ENCODE measurements around the gene PPP2R5A. TPM values are rescaled to one million over a fixed set of nuclear protein-coding genes. Genes with fewer than 3 reads are reported as not detected.

Gene PPP2R5A
- total RNA-seq, 1 experiment from 2014 or later = 22.0 TPM

DNA sequence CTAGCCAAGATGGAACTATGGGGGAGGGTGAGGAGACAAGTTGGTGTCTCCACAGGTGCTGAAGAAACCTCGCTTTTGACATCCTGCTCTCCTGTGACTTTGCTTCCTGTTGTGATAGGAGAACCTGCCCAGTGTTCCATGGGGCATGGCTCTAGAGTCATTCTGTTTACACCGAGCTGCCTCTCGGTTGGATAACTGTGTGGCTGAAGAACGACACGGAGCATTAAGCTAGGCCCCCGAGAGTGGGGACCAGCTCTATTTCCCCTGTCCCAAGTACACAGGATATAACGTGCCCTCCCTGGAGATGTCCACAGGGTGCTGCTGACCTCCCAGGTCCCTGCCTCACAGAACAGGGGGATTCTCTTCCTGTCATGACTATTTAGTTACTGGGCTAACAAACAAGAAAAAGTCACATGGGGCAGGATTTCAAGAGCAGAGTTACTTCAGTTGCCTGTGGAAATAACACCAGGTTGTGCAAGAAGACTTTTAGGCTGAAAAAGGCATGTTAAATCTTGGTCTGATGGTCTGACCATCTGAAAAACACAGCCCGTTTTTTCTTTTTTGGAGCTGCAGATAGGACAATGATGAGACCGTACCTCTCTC is 29.4 kb upstream of the PPP2R5A start:
- no peak overlapping the region for H3K4me2 ChIP-seq (ENCODE audit: insufficient read depth, insufficient read length, low read length)
- H2BK5ac ChIP-seq (ENCODE audit: insufficient read length, low read length) = no peak overlapping the region
- H3K23ac ChIP-seq (ENCODE audit: insufficient read length, low read depth, low read length) = no peak overlapping the region
- DNase-seq = no peak
- H3K9me3 Mint-ChIP-seq = no peaks in the 10 kb centered on the region
- no peak overlapping the region for H3K27ac ChIP-seq (ENCODE audit: insufficient read length, low read depth, low read length)
- H3K4me3 Mint-ChIP-seq = no peak overlapping the region
- H3K4ac ChIP-seq (ENCODE audit: low read depth, low read length) = no peak overlapping the region
- TF ChIP-seq, protein P1, sequence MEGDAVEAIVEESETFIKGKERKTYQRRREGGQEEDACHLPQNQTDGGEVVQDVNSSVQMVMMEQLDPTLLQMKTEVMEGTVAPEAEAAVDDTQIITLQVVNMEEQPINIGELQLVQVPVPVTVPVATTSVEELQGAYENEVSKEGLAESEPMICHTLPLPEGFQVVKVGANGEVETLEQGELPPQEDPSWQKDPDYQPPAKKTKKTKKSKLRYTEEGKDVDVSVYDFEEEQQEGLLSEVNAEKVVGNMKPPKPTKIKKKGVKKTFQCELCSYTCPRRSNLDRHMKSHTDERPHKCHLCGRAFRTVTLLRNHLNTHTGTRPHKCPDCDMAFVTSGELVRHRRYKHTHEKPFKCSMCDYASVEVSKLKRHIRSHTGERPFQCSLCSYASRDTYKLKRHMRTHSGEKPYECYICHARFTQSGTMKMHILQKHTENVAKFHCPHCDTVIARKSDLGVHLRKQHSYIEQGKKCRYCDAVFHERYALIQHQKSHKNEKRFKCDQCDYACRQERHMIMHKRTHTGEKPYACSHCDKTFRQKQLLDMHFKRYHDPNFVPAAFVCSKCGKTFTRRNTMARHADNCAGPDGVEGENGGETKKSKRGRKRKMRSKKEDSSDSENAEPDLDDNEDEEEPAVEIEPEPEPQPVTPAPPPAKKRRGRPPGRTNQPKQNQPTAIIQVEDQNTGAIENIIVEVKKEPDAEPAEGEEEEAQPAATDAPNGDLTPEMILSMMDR (conservative IDR thresholded peaks at IDR 0.05) = no peak
- no peak overlapping the region for H3K18ac ChIP-seq (ENCODE audit: insufficient read length, low read depth, low read length)
- no peak overlapping the region for H3K27ac Mint-ChIP-seq
- no peak overlapping the region for H4K8ac ChIP-seq (replicated peaks; ENCODE audit: insufficient read length, low read depth, low read length)
- H4K5ac ChIP-seq (ENCODE audit: insufficient read length, low read depth, low read length) = no peak overlapping the region
- H2BK15ac ChIP-seq (ENCODE audit: low read depth, low read length) = no peak overlapping the region
- no peaks in the 10 kb centered on the region for H3K36me3 Mint-ChIP-seq (ENCODE audit: insufficient read depth in 1 of 3, low read depth in 3 of 3)
- no peak overlapping the region for H2AFZ ChIP-seq (ENCODE audit: low read length)
- no peak overlapping the region for H3T11ph ChIP-seq (ENCODE audit: low read length)
- no peak overlapping the region for H4K91ac ChIP-seq (ENCODE audit: insufficient read length, low read depth, low read length)
- no CpG with 5 or more reads among the region's 9 CpGs for WGBS (ENCODE audit: extremely low coverage, insufficient read length, low lambda C conversion rate)
- peaks cover 0 to 3% of the 10 kb centered on the region in 2 experiments; a peak in 2 of 4 replicates for H3K4me1 Mint-ChIP-seq
- no peaks in the 10 kb centered on the region for H4K20me1 ChIP-seq (ENCODE audit: control insufficient read depth, insufficient read depth, insufficient read length)
- no peak overlapping the region for H3K56ac ChIP-seq (ENCODE audit: insufficient read length, low read depth, low read length)
- no peaks in the 10 kb centered on the region; the same call in 1 of the 2 replicates for H3K4me1 ChIP-seq (ENCODE audit: insufficient read depth, low read length)
- no peak overlapping the region for H2BK20ac ChIP-seq (ENCODE audit: low read depth, low read length, poor library complexity, severe bottlenecking)
- H3K9ac ChIP-seq (ENCODE audit: extremely low read depth, insufficient read length, low read length) = no peak overlapping the region
- H2BK120ac ChIP-seq (ENCODE audit: low read depth, low read length, poor library complexity, severe bottlenecking) = no peak overlapping the region
- H3K79me2 ChIP-seq (ENCODE audit: insufficient read depth, low read length) = no peaks in the 10 kb centered on the region
- H3K27me3 Mint-ChIP-seq (ENCODE audit: low read depth) = no peaks in the 10 kb centered on the region
- no peak overlapping the region for H2AK5ac ChIP-seq (ENCODE audit: insufficient read length, low read length)
- H3K14ac ChIP-seq (ENCODE audit: insufficient read depth, low read length) = no peak overlapping the region; the same call in 1 of the 2 replicates
- H3K79me1 ChIP-seq (ENCODE audit: insufficient read depth, low read depth, low read length, poor library complexity, severe bottlenecking) = no peaks in the 10 kb centered on the region
- no peaks in the 10 kb centered on the region for H3K23me2 ChIP-seq (ENCODE audit: insufficient read length, low read depth, low read length, poor library complexity, severe bottlenecking)
- H2BK12ac ChIP-seq (ENCODE audit: insufficient read length, low read depth, low read length) = no peak overlapping the region
- no peaks in the 10 kb centered on the region for H3K27me3 ChIP-seq (ENCODE audit: insufficient read depth, low read length)
- no peaks in the 10 kb centered on the region for H3K9me3 ChIP-seq (ENCODE audit: control insufficient read depth, low read depth, low read length)
